ENCODE measurements around the gene CEACAM16. TPM values are rescaled to one million over a fixed set of nuclear protein-coding genes. Genes with fewer than 3 reads are reported as not detected.
A peak's percentile ranks its signal among the peaks of the same experiment; 100 is the strongest.

Gene CEACAM16
- total RNA-seq, 1 donor from 2014 or later, result not detected

GRCh38 chr19:44755219-44755618 is 56.3 kb downstream of the CEACAM16 start:
- no peaks in the 10 kb centered on the region for H3K9me3 Mint-ChIP-seq (ENCODE audit: unreplicated experiment)
- peaks cover 10% of the 10 kb centered on the region for H3K36me3 Mint-ChIP-seq (ENCODE audit: unreplicated experiment)
- H3K4me3 Mint-ChIP-seq (ENCODE audit: unreplicated experiment), result no peak overlapping the region

GRCh38 chr19:44756089-44756562 is 57.2 kb downstream of the CEACAM16 start:
- DNase-seq (ENCODE audit: extremely low spot score, unreplicated experiment), result no peak
- no peak overlapping the region for H3K27ac Mint-ChIP-seq (ENCODE audit: unreplicated experiment)
- TF ChIP-seq CTCF (IDR thresholded peaks at IDR 0.05), result no peak
- no peaks in the 10 kb centered on the region for H3K27me3 Mint-ChIP-seq (ENCODE audit: unreplicated experiment)
- H3K36me3 Mint-ChIP-seq (ENCODE audit: unreplicated experiment), result peaks cover 10% of the 10 kb centered on the region
- no peak overlapping the region for H3K4me3 Mint-ChIP-seq (ENCODE audit: unreplicated experiment)
- no peaks in the 10 kb centered on the region for H3K9me3 Mint-ChIP-seq (ENCODE audit: unreplicated experiment)
- peaks cover 65% of the 10 kb centered on the region for H3K4me1 Mint-ChIP-seq (ENCODE audit: unreplicated experiment)

More at GRCh38 chr19:44755219-44755618, 56.3 kb downstream of the CEACAM16 start:
- H3K27me3 Mint-ChIP-seq (ENCODE audit: unreplicated experiment), result no peaks in the 10 kb centered on the region
- DNase-seq (ENCODE audit: extremely low spot score, unreplicated experiment), result no peak
- TF ChIP-seq CTCF (IDR thresholded peaks at IDR 0.05), result no peak
- H3K4me1 Mint-ChIP-seq (ENCODE audit: unreplicated experiment), result peaks cover 71% of the 10 kb centered on the region
- peak overlapping the region; percentile 84 for H3K27ac Mint-ChIP-seq (ENCODE audit: unreplicated experiment)

GRCh38 chr19:44757057-44757734 is 58.2 kb downstream of the CEACAM16 start:
- DNase-seq (ENCODE audit: extremely low spot score, unreplicated experiment), result no peak
- Mint-ChIP-seq H3K9me3 (ENCODE audit: unreplicated experiment) (no peaks in the 10 kb centered on the region), H3K27ac (ENCODE audit: unreplicated experiment) (peak overlapping the region; percentile 68), H3K36me3 (ENCODE audit: unreplicated experiment) (peaks cover 12% of the 10 kb centered on the region), H3K4me1 (ENCODE audit: unreplicated experiment) (peaks cover 62% of the 10 kb centered on the region), H3K27me3 (ENCODE audit: unreplicated experiment) (no peaks in the 10 kb centered on the region), H3K4me3 (ENCODE audit: unreplicated experiment) (peak overlapping the region; percentile 66)
- no peak for TF ChIP-seq CTCF (IDR thresholded peaks at IDR 0.05)

- DNase-seq (ENCODE audit: extremely low spot score, unreplicated experiment), result no peak
- Mint-ChIP-seq H3K27ac (ENCODE audit: unreplicated experiment) (peak overlapping the region; percentile 68), H3K4me1 (ENCODE audit: unreplicated experiment) (peaks cover 54% of the 10 kb centered on the region), H3K36me3 (ENCODE audit: unreplicated experiment) (peaks cover 7% of the 10 kb centered on the region), H3K4me3 (ENCODE audit: unreplicated experiment) (peak overlapping the region; percentile 66), H3K27me3 (ENCODE audit: unreplicated experiment) (no peaks in the 10 kb centered on the region), H3K9me3 (ENCODE audit: unreplicated experiment) (no peaks in the 10 kb centered on the region)
- peak; percentile 11 for TF ChIP-seq CTCF (IDR thresholded peaks at IDR 0.05)
These were observed 59.0 kb downstream of the CEACAM16 start for GRCh38 chr19:44757735-44758505.

GRCh38 chr19:44758596-44758995 is 59.6 kb downstream of the CEACAM16 start:
- no peak for TF ChIP-seq CTCF (IDR thresholded peaks at IDR 0.05)
- Mint-ChIP-seq H3K36me3 (ENCODE audit: unreplicated experiment) (peaks cover 7% of the 10 kb centered on the region), H3K9me3 (ENCODE audit: unreplicated experiment) (no peaks in the 10 kb centered on the region), H3K27me3 (ENCODE audit: unreplicated experiment) (no peaks in the 10 kb centered on the region), H3K4me3 (ENCODE audit: unreplicated experiment) (peak overlapping the region; percentile 66), H3K4me1 (ENCODE audit: unreplicated experiment) (peaks cover 49% of the 10 kb centered on the region), H3K27ac (ENCODE audit: unreplicated experiment) (no peak overlapping the region)
- no peak for DNase-seq (ENCODE audit: extremely low spot score, unreplicated experiment)

Measured in osteocyte (in vitro differentiated cells).